H7 (cell line): ENCODE measurements around the gene TRAIP. TPM values are rescaled to one million over a fixed set of nuclear protein-coding genes. Genes with fewer than 3 reads are reported as not detected.
A peak's percentile ranks its signal among the peaks of the same experiment; 100 is the strongest.
"Not testable (repeated sequence)": the region's sequence is repeated elsewhere in the genome, so short reads cannot be mapped to it uniquely, and the experiment has no call there.

Experiments used
- DNase-seq: peaks from one replicate; pipeline ENCODE4 v3.0.0; 2012
- H3K27me3 ChIP-seq: 2 replicates; pipeline ENCODE4 v1.6.0; 2011; ENCODE audit warnings: mild to moderate bottlenecking, low read length; ENCODE audit not compliant: control insufficient read depth, insufficient read depth
- H3K36me3 ChIP-seq: replicated peaks from 2 replicates; pipeline ENCODE4 v1.5.1; 2011; ENCODE audit warnings: low read length; ENCODE audit not compliant: control insufficient read depth, insufficient read depth
- H3K4me3 ChIP-seq: 2 replicates; pipeline ENCODE4 v1.5.1; 2011; ENCODE audit warnings: low read depth, mild to moderate bottlenecking, control low read depth, low read length, moderate library complexity; ENCODE audit not compliant: insufficient read depth
- total RNA-seq: library from RNA; depleted of rRNA; stranded (reverse); fragments of >200 nt; shearing (Covaris generic); gene quantifications from 2 replicates; pipeline ENCODE4 v1.2.3, GENCODE V29; 2014

The TRAIP gene
- total RNA-seq, 1 experiment from 2014 or later = 16.1 TPM

DNA sequence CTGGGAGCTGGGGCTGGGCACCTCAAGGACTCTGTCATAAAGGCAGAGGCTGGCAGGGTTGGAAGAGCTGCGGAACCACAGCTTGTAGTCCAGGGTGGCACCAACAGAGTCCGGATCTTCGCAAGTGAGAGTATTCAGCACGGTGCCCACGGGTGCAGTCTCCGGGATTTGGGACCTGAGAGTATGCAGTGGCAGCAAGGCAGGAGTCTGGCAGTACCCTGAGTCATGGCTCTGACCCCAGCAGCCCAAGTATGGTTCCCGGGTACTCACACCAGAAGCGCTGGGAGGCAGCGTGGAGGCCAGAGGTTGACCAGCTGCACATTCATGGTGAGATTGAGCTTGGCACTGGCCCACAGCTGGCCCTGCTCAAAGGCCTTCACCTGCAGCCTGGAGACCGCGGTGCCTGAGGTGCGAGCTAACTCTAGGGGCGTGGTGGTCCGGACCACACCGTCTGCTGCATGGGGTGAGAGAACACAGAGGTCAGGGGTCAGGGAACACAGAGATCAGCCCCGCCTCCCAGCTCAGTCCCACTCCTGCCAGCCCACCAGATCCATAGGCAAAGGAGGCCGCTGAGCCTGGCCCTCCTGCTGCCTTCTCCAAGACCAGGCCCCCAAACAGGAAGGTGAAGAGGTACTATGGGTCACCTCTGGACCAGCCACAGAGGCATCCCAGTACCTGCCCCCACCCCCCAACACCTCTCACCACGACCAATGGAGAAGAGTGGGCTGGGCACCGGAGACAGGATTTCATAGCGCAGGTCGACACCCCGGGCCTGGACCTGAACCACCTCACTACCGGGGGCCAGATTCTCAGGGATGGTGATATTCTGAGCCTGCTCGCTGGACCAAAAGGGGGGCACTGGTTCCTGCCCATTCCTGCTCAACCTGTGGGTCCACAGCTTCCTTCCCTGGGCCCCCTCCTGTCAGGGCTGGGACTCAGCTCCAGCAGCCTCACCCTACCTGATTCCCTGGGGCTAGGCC lies 61.1 kb downstream of the TRAIP start:
- Histone ChIP-seq H3K4me3 (no peak overlapping the region), H3K36me3 (no peaks in the 10 kb centered on the region), H3K27me3 (peaks cover 2% of the 10 kb centered on the region; the same call in 1 of the 2 replicates)
- DNase-seq = peak; percentile 42

DNA sequence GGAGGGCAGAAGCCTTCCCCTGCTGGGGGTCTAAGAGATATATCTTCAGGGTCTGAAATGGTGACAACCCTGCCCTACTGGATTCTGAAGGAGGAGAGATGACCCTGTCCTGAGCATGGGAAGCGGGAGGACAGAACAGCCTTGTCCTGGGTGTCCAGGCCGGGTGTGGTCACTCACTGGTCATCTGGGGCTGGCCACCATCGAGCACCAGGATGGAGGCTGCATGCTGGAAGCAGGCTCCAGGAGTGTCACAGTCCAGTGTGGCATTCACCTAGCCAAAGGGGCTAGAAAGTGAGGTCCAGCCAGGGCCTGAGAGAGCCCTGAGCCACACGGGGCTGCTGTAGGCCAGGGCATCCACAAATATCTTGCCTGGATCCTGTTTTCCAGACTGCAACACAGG lies 61.9 kb downstream of the TRAIP start:
- peak; percentile 21 for DNase-seq
- H3K4me3 ChIP-seq = no peak overlapping the region
- peaks cover 2% of the 10 kb centered on the region; the same call in 1 of the 2 replicates for H3K27me3 ChIP-seq
- no peaks in the 10 kb centered on the region for H3K36me3 ChIP-seq

- H3K36me3 ChIP-seq = no peaks in the 10 kb centered on the region
- no peak for DNase-seq
- H3K4me3 ChIP-seq = no peak overlapping the region
- H3K27me3 ChIP-seq = peaks cover 2% of the 10 kb centered on the region; the same call in 1 of the 2 replicates
Measured at GRCh38 chr3:49793486-49794085, 62.8 kb downstream of the TRAIP start.

- DNase-seq = no peak
Measured at GRCh38 chr3:49792371-49793150, 63.8 kb downstream of the TRAIP start.

DNA sequence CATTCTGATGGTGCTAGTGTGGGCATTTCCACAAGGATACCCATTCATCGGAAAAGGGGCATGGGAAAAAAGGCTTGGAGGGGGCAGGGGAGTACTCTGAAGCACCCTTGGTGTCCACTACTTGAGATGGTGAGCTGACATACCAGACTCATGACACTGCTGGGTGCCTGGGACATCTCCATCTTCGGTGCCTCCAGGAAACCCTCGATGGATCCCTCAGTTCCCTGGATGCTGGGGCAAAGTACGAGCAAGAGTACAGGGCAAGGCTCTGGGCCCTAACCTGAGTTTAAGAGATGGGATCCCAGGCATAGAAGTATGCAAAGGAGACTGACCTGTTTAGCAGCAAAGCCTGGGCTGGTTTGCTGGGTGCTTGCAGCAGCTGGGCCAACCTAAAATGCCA lies 64.8 kb downstream of the TRAIP start:
- Histone ChIP-seq H3K4me3 (no peak overlapping the region), H3K27me3 (peaks cover 2% of the 10 kb centered on the region; the same call in 1 of the 2 replicates), H3K36me3 (no peaks in the 10 kb centered on the region)
- DNase-seq = no peak

More at GRCh38 chr3:49792371-49793150, 63.8 kb downstream of the TRAIP start:
- peaks cover 2% of the 10 kb centered on the region; the same call in 1 of the 2 replicates for H3K27me3 ChIP-seq
- no peak overlapping the region for H3K4me3 ChIP-seq
- no peaks in the 10 kb centered on the region for H3K36me3 ChIP-seq

GRCh38 chr3:49790626-49791411 lies 65.5 kb downstream of the TRAIP start:
- DNase-seq = peak; percentile 20
- Histone ChIP-seq H3K4me3 (no peak overlapping the region), H3K36me3 (no peaks in the 10 kb centered on the region), H3K27me3 (peaks cover 2% of the 10 kb centered on the region; the same call in 1 of the 2 replicates)

DNA sequence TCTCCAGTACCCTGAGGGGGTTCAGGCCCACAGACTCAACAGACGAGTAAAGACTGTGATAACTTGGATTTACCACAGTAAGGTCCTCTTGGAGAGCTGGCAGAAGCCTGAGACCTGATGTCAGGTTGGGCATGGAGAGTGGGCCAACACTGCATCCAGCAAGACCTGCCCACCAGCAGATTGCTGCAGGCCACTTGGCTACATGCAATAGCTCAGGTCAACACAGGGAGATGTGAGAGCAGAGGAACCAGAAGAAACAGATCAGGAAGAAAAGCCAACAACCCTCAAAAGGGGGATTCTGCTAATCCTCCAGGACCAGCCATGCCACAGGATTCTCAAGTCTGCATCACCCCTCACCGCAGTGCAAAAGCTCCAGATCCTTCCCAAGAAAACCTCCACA lies 68.3 kb downstream of the TRAIP start:
- Histone ChIP-seq H3K36me3 (no peaks in the 10 kb centered on the region), H3K4me3 (no peak overlapping the region), H3K27me3 (peaks cover 2% of the 10 kb centered on the region; the same call in 1 of the 2 replicates)
- no peak for DNase-seq

GRCh38 chr3:49787536-49787935 lies 68.8 kb downstream of the TRAIP start:
- H3K36me3 ChIP-seq = no peaks in the 10 kb centered on the region
- H3K4me3 ChIP-seq = no peak overlapping the region
- peaks cover 2% of the 10 kb centered on the region; the same call in 1 of the 2 replicates for H3K27me3 ChIP-seq
- DNase-seq = no peak

- no peaks in the 10 kb centered on the region for H3K36me3 ChIP-seq
- no peak for DNase-seq
- H3K27me3 ChIP-seq = peaks cover 2% of the 10 kb centered on the region; the same call in 1 of the 2 replicates
- peak overlapping the region; percentile 43 for H3K4me3 ChIP-seq
Measured at GRCh38 chr3:49787182-49787464, 69.2 kb downstream of the TRAIP start.

- Histone ChIP-seq H3K4me3 (peak within 1 kb of the TSS; percentile 91), H3K27me3 (no peaks in the 10 kb centered on the region), H3K36me3 (no peaks in the 10 kb centered on the region; the same call in 1 of the 2 replicates)
- peak; percentile 100 for DNase-seq
Measured at GRCh38 chr3:49786357-49787181, 69.8 kb downstream of the TRAIP start, which contains the start of gene IP6K1. TSS of gene IP6K1 (minus strand) at chr3:49786542. CDS start at chr3:49748040, 38,502 bp downstream.

DNA sequence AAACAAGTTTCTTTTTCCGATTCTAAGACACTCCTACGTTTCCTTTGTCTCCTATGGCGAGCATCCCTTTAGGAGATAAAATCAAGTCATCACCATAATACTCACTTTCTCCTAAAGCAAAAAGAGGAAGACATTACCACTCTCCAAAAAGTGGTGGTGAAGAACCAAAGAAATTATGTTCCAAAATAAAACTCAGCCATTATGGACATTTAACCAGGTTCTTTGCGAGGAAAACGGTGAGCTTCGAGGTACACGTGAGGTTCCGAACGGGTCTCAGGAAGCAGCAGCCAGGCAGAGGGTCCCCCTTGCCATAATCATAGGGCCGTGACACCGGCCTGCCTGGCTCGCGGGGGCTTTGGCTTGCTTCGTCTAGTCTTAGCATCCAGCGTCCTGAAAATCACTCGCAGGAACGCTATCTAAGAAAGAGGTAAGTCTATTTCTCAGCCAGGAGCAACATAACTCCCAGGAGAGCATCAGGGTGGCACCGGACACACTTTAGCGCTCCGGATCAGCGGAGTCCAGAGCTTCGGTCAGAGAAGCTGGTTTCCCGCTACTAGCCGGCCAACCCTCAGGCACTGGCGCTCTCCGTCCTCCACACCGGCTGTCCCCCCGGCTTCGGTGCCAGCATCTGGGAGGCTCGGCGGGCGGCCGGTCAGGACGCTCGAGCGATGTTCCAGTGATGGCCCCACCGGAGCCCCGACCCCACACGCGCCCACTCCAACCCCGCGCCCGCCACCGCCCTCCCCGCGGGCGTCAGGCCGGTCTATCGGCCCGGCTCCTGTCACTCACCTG lies 70.6 kb downstream of the TRAIP start:
- H3K27me3 ChIP-seq = no peaks in the 10 kb centered on the region
- no peaks in the 10 kb centered on the region; the same call in 1 of the 2 replicates for H3K36me3 ChIP-seq
- peak; percentile 70 for DNase-seq
- H3K4me3 ChIP-seq = peak overlapping the region; percentile 91

DNA sequence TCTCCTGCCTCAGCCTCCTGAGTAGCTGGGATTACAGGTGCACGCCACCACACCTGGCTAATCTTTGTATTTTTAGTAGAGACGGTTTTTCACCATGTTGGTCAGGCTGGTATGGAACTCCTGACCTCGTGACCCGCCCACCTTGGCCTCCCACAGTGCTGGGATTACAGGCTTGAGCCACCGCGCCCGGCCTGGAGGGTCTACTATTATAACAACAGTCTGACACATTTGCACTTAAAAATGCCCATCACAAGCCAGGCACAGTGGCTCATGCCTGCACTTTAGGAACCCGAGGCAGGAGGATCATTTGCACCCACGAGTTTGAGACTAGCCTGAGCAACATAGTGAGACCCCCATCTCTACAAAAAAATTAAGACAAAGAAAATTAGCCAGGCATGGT lies 74.1 kb downstream of the TRAIP start:
- H3K36me3 ChIP-seq, DNase-seq, H3K27me3 ChIP-seq, H3K4me3 ChIP-seq: not testable (repeated sequence)
